ENCODE measurements around the gene MIF4GD. TPM values are rescaled to one million over a fixed set of nuclear protein-coding genes. Genes with fewer than 3 reads are reported as not detected.

MIF4GD gene
- total and polyA plus RNA-seq, 9 of the 15 experiments (the other 6 are each of a cell fraction or from before 2014, with no cell fraction given): 11.8 to 63.8 (median 28.1) TPM

- TF ChIP-seq ZNF76 (CRISPR knock-in tag; IDR thresholded peaks at IDR 0.05; ENCODE audit: borderline replicate concordance) (0 out of 2 replicates have a peak, but pooled peaks have one; percentile 41), MGA (IDR thresholded peaks at IDR 0.05) (no peak), SRSF3 (IDR thresholded peaks at IDR 0.05; ENCODE audit: insufficient read depth, low read length) (no peak), E2F8 (IDR thresholded peaks at IDR 0.05; ENCODE audit: low read depth, partially characterized antibody) (peak; percentile 14), FUS (optimal IDR thresholded peaks at IDR 0.05; ENCODE audit: low read depth, low read length) (no peak), NELFE (IDR thresholded peaks at IDR 0.05; ENCODE audit: insufficient read depth, insufficient read length) (no peak), CTCFL (IDR thresholded peaks at IDR 0.05; ENCODE audit: borderline replicate concordance, insufficient read depth, low read depth, low read length, poor library complexity, severe bottlenecking) (no peak), CBFB (CRISPR knock-in tag; IDR thresholded peaks at IDR 0.05) (0 out of 2 replicates have a peak, but pooled peaks have one; percentile 1), ZNF239 (CRISPR knock-in tag; IDR thresholded peaks at IDR 0.05) (no peak), ZNF253 (CRISPR knock-in tag; conservative IDR thresholded peaks at IDR 0.05) (no peak)
Measured at GRCh38 chr17:75261336-75262111, 9.5 kb downstream of the MIF4GD start, which contains the start of the genes GGA3 and MRPS7 (continued).

Measured in K562 (cell line).